EL (cell line): ENCODE results near the gene MAGEA8.
"Not testable (repeated sequence)": the region's sequence is repeated elsewhere in the genome, so short reads cannot be mapped to it uniquely, and the experiment has no call there.

Experiments
- DNase-seq: peaks from one replicate; pipeline ENCODE4 v3.0.0-alpha.2; 2016

MAGEA8 gene

GRCh38 chrX:149908308-149908707 is 27.3 kb downstream of the MAGEA8 start:
- DNase-seq: no peak

DNA sequence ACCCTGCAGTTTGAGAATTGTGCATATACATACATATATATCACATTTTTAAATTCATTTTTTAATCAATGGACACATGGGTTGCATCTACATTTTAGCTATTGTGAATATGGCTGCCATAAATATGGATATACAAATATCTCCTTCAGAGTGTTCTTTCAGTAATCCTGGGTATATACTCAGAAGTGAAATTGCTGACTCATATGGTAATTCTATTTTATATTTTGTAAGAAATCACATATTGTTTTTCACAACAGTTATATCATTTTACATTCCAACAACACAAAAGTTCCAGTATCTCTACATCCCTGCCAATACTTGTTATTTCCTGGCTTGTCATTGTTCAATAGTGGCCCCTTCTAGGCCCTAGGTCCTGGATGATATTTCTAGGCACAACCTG is 27.7 kb downstream of the MAGEA8 start:
- DNase-seq: no peak

- no peak for DNase-seq
Observed at GRCh38 chrX:149909324-149910177, 28.6 kb downstream of the MAGEA8 start.

DNA sequence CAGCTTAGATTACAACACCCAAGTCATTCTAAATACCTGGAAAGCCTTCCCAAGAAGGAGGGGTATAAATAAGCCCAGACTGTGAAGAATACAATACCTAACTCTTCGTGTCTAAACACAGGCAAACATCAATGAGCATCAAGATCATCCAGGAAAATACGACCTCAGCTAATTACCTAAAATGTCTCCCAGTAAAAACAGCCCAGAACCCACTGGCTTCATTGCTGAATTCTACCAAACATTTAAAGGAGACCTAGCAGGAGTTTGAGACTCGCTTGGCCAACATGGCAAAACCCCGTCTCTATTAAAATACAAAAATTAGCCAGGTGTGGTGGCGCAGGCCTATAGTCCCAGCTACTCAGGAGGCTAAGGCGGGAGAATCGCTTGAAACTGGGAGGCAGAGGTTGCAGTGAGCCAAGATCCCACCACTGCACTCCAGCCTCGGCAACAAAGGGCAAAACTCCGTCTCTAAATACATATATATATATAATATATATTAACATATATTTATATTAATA is 29.3 kb downstream of the MAGEA8 start:
- no peak for DNase-seq

GRCh38 chrX:149916745-149917392 is 35.9 kb downstream of the MAGEA8 start:
- DNase-seq: no peak

DNA sequence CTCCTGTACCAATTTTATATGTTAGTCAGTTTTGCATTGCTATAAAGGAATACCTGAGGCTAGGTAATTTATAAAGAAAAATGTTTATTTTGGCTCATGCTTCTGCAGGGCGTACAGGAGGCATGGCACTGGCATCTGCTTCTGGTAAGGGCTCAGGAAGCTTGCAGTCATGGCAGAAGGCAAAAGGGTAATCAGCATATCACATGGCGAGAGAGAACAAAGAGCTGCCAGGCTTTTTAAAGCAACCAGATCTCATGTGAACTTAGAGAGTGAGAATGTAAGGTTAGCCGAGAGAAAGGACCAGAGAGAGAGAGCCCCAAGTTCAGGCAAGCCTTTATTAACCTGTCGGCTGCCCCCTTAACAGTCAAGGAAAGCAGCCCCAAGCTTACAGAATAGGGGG is 42.9 kb downstream of the MAGEA8 start:
- not testable (repeated sequence) for DNase-seq

DNA sequence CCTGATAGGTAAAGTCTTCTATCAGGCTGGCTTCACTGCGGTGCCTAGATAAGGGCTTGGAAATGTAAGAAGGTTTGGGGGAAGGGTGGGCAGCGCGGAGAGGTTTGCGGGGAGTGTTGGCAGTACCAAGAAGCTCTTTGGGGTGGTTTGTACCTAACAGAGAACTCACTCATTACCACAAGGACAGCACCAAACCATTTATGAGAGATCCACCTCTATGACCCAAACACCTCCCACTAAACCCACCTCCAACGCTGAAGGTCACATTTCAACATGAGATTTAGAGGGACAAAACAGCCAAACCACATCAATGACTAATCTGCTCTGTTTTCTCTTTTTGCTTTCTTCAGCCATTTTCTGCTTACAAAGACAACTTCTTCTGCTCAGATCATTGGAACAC is 43.5 kb downstream of the MAGEA8 start:
- DNase-seq: not testable (repeated sequence)

DNA sequence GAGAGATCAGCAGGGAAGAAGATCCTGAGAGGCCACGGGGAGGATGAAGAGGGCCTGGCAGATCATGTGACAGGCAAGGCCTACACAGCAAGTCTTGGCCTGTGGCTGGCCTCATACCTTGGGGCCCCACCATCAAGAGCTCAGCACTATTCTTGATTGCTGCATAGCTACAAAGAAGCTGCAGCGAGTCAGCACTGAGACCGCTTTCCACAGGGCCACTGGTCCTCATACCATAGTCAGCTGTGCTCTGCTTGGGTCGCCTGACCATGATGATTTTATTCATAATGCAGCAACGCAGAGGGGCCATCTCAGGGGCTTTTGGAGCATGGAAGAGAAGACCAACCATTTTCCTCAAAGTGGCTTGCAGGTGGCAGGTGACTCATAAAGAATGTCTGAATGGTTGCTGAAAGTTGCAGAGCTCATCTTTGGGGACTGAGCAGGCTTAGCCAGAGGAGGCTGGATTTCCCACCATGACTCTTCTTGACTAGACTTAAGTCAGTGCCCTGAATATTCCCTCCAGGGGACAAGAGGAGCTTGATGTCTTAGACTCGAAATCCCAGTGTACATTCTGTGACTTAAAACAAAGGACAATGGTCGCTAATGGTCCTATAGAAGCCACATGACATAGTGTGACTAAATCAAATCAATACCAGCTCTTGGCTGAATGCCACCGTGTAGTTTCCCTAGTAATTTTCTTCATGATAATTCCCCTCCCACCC is 46.4 kb downstream of the MAGEA8 start:
- DNase-seq: not testable (repeated sequence)

GRCh38 chrX:149927964-149928258 is 46.9 kb downstream of the MAGEA8 start:
- not testable (repeated sequence) for DNase-seq

DNA sequence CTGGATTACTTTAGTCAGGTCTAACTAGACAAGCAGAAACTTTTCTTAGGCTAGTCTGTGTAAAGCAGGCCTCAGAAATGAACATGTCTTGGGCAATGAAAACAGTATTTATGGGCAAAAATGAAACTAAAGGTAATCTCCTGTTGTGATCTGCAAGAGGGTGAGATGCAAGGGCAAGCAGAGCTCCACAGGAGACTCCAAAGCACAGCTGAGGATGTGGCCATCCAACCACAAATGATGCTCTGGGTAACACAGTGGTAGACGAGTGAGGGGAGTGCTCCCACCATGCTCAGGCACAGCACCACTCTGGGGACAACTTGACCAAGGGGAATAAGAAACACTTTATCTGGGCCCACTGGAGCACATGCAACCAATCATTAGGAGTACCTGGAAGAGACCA is 47.7 kb downstream of the MAGEA8 start:
- DNase-seq: not testable (repeated sequence)

DNA sequence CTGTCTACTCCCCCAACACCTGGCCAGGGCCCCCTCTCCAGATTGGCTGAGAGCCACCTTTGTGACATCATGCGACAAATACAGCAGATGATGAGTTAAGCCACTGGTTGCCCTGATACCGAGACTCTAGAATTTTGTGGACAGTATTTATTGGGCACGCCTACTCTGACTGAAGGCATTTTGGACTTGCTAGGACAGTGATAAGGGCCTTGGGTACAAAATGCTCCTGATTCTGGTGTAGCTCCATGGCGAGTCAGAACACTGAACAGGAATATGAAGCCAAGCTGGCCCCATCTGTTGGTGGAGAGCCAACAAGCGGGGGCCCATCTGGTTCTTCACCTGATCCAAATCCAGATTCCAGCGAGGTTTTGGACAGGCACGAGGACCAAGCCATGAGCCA is 48.4 kb downstream of the MAGEA8 start, which contains the start of gene HSFX4:
TSS of gene HSFX4 (plus strand) at position 174 of the 400 bp plus-strand sequence. CDS start at position 246, 72 bp downstream.
- not testable (repeated sequence) for DNase-seq

DNA sequence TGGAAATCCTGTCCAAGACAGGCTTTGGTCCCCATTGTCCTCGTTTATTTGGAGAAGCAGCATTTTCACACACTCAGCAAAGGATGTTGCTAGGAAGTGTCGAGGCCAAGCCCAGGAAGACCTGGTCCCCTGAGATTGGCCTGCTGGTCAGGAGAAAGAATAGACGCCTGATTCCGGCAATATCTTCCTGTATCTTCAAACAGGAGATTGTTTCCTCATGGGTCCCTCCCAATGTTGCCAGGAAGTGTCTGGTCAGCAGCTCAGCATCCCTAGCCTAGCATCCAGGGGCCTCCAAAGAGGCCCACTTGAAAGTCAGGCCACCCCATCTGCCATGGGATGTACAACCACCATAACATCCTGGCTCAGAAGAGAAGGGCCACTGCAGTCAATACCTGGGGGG is 50.4 kb downstream of the MAGEA8 start:
- not testable (repeated sequence) for DNase-seq

DNA sequence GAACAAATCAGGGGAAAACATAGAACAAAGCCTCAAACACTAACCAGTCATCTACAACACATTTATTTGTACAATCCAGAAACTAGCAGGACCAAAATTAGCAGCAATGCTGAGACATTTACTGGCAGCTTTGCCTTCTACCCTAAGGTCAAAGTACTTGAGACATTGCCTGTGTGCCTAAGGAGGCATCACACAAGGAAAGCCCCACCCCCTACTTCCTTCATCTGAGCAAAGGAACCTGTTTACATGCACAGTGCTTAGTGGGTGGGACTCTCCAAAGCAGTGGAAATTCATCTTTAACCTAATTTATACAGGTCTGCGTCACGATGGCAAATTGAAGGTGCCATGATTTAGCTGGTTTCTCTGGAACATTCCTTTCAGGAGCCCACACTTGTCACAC is 51.2 kb downstream of the MAGEA8 start:
- not testable (repeated sequence) for DNase-seq

DNA sequence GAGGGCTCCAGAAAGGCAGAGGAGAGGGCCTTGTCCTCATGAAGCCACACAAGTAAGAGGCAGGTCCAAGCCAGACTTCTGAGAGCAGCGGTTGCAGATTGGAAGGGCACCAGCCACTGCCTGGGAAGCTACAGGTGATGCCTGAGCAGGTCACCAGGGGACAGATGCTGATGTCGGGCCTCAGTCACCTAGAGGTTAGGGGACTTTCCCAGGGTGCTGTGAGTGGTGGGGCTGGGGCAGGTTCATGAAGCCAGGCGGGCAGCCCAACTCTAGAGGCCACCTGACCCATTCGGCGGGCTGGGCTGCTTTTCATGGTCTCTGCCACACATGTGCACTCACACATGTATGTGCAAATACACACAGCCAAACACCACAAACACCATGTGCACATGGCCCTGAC is 52.0 kb downstream of the MAGEA8 start:
- DNase-seq: not testable (repeated sequence)

DNA sequence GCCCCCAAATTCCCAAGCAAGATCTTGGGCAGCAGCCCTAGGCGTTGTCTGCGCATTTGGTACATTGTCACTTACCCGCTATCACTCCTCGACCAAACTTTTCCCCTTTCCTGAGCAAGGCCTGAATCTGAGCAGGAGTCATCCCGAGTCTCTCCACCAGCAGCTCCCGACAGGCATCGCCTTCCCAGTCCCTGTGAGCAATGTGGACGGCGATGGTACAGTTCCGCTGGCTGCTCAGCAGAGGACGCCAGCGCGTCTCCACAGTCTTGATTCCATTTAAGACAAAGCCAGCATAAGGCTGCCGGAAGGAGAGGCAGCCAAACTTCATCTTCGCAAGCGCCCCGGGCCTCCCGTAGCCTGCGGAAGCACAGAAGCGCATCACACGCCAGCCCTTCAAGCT is 52.6 kb downstream of the MAGEA8 start:
- not testable (repeated sequence) for DNase-seq
